ENCODE data around the gene PIK3CA.

PIK3CA gene

GRCh38 chr3:179177611-179178010 is 29.5 kb downstream of the PIK3CA start:
- no peak for ATAC-seq (ENCODE audit: low read depth)
- Histone ChIP-seq H3K27me3 (ENCODE audit: insufficient read depth, poor library complexity, severe bottlenecking) (no peaks in the 10 kb centered on the region), H3K4me3 (ENCODE audit: severe bottlenecking) (no peak overlapping the region), H3K36me3 (ENCODE audit: low read depth) (no peaks in the 10 kb centered on the region), H3K4me1 (ENCODE audit: insufficient read depth, poor library complexity, severe bottlenecking) (peaks cover 21% of the 10 kb centered on the region), H3K27ac (ENCODE audit: poor library complexity, severe bottlenecking) (no peak overlapping the region), H3K9me3 (ENCODE audit: severe bottlenecking) (no peaks in the 10 kb centered on the region)
- no peak for TF ChIP-seq CTCF (IDR thresholded peaks at IDR 0.05; ENCODE audit: poor library complexity, severe bottlenecking)
- DNase-seq (ENCODE audit: low spot score), result no peak

- Histone ChIP-seq H3K36me3 (ENCODE audit: low read depth) (no peaks in the 10 kb centered on the region), H3K27me3 (ENCODE audit: insufficient read depth, poor library complexity, severe bottlenecking) (no peaks in the 10 kb centered on the region), H3K9me3 (ENCODE audit: severe bottlenecking) (no peaks in the 10 kb centered on the region), H3K4me1 (ENCODE audit: insufficient read depth, poor library complexity, severe bottlenecking) (peaks cover 21% of the 10 kb centered on the region), H3K27ac (ENCODE audit: poor library complexity, severe bottlenecking) (no peak overlapping the region), H3K4me3 (ENCODE audit: severe bottlenecking) (no peak overlapping the region)
- TF ChIP-seq CTCF (IDR thresholded peaks at IDR 0.05; ENCODE audit: poor library complexity, severe bottlenecking), result no peak
- DNase-seq (ENCODE audit: low spot score), result no peak
- ATAC-seq (ENCODE audit: low read depth), result no peak
These were observed 31.1 kb downstream of the PIK3CA start for GRCh38 chr3:179179256-179179655.

- Histone ChIP-seq H3K27me3 (ENCODE audit: insufficient read depth, poor library complexity, severe bottlenecking) (no peaks in the 10 kb centered on the region), H3K9me3 (ENCODE audit: severe bottlenecking) (no peaks in the 10 kb centered on the region), H3K27ac (ENCODE audit: poor library complexity, severe bottlenecking) (no peak overlapping the region), H3K4me1 (ENCODE audit: insufficient read depth, poor library complexity, severe bottlenecking) (peaks cover 21% of the 10 kb centered on the region), H3K4me3 (ENCODE audit: severe bottlenecking) (no peak overlapping the region), H3K36me3 (ENCODE audit: low read depth) (no peaks in the 10 kb centered on the region)
- DNase-seq (ENCODE audit: low spot score), result no peak
- peak; percentile 42 for ATAC-seq (ENCODE audit: low read depth)
- TF ChIP-seq CTCF (IDR thresholded peaks at IDR 0.05; ENCODE audit: poor library complexity, severe bottlenecking), result no peak
These were observed 32.0 kb downstream of the PIK3CA start for GRCh38 chr3:179179979-179180759.

GRCh38 chr3:179181021-179181472 is 32.9 kb downstream of the PIK3CA start:
- DNase-seq (ENCODE audit: low spot score), result no peak
- Histone ChIP-seq H3K27me3 (ENCODE audit: insufficient read depth, poor library complexity, severe bottlenecking) (no peaks in the 10 kb centered on the region), H3K4me3 (ENCODE audit: severe bottlenecking) (no peak overlapping the region), H3K36me3 (ENCODE audit: low read depth) (no peaks in the 10 kb centered on the region), H3K4me1 (ENCODE audit: insufficient read depth, poor library complexity, severe bottlenecking) (peaks cover 21% of the 10 kb centered on the region), H3K27ac (ENCODE audit: poor library complexity, severe bottlenecking) (no peak overlapping the region), H3K9me3 (ENCODE audit: severe bottlenecking) (no peaks in the 10 kb centered on the region)
- TF ChIP-seq CTCF (IDR thresholded peaks at IDR 0.05; ENCODE audit: poor library complexity, severe bottlenecking), result no peak
- ATAC-seq (ENCODE audit: low read depth), result 0 out of 3 replicates have a peak, but pooled peaks have one; percentile 35

GRCh38 chr3:179181993-179182551 is 33.9 kb downstream of the PIK3CA start:
- ATAC-seq (ENCODE audit: low read depth) (peak; percentile 60; the same call in 2 of the 3 replicates), DNase-seq (ENCODE audit: low spot score) (no peak)
- H3K27me3 ChIP-seq (ENCODE audit: insufficient read depth, poor library complexity, severe bottlenecking), result no peaks in the 10 kb centered on the region
- no peak overlapping the region for H3K27ac ChIP-seq (ENCODE audit: poor library complexity, severe bottlenecking)
- no peaks in the 10 kb centered on the region for H3K9me3 ChIP-seq (ENCODE audit: severe bottlenecking)
- TF ChIP-seq CTCF (IDR thresholded peaks at IDR 0.05; ENCODE audit: poor library complexity, severe bottlenecking), result no peak
- no peaks in the 10 kb centered on the region for H3K36me3 ChIP-seq (ENCODE audit: low read depth)
- H3K4me1 ChIP-seq (ENCODE audit: insufficient read depth, poor library complexity, severe bottlenecking), result peaks cover 21% of the 10 kb centered on the region
- H3K4me3 ChIP-seq (ENCODE audit: severe bottlenecking), result no peak overlapping the region

Measured in RWPE2 (cell line).